ENCODE measurements around the gene WIF1.

The WIF1 gene

DNA sequence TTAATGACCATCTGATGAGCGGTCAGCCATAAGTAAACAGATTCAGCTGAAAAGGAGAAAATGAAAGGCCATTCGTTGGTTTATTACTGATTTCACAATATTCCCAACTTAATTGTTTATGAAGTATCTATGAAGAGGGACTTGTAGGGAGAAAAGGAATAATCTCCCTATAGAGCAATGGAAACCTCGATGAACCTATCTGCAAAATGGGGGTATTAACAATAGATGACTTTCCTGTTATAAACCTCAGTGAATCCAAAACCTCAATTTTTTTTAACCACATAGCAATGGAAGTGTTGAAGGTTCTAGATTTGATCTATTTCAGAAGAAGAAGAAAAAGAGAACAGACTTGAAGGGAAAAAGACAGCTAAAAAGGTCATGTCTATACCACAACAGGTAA lies 2.0 kb downstream of the WIF1 start:
- H3K27me3 ChIP-seq (ENCODE audit: insufficient read depth, low read length, poor library complexity): peaks cover 5% of the 10 kb centered on the region
- H2BK120ac ChIP-seq (ENCODE audit: low read depth, low read length): no peak overlapping the region
- DNase-seq: no peak
- H3K79me1 ChIP-seq (ENCODE audit: low read length): no peaks in the 10 kb centered on the region
- H4K5ac ChIP-seq (ENCODE audit: low read length): no peak overlapping the region
- no peak overlapping the region for H3K9ac ChIP-seq (ENCODE audit: low read length)
- no peak overlapping the region for H2AK5ac ChIP-seq (ENCODE audit: low read length)
- no peak overlapping the region for H3K4ac ChIP-seq (ENCODE audit: low read depth, low read length)
- H4K8ac ChIP-seq (ENCODE audit: low read depth, low read length): no peak overlapping the region
- no peak overlapping the region for H3K27ac ChIP-seq (ENCODE audit: low read depth, low read length)
- no peak overlapping the region for H2BK15ac ChIP-seq (replicated peaks; ENCODE audit: low read depth)
- WGBS (ENCODE audit: extremely low coverage, insufficient coverage, low lambda C conversion rate): no CpG with 5 or more reads among the region's 3 CpGs
- no peaks in the 10 kb centered on the region for H3K79me2 ChIP-seq (ENCODE audit: control insufficient read depth, insufficient read depth, low read length)
- no peak overlapping the region for H3K56ac ChIP-seq (ENCODE audit: low read length)
- H3K23ac ChIP-seq (ENCODE audit: low read length): no peak overlapping the region
- no peak overlapping the region for H2BK5ac ChIP-seq (ENCODE audit: low read length)
- H3K36me3 ChIP-seq (ENCODE audit: control insufficient read depth, insufficient read depth, low read length): no peaks in the 10 kb centered on the region
- no peak overlapping the region for H3K4me3 ChIP-seq (ENCODE audit: low read length)
- H3K4me2 ChIP-seq (ENCODE audit: low read length): no peak overlapping the region
- no peaks in the 10 kb centered on the region for H3K4me1 ChIP-seq (ENCODE audit: control insufficient read depth, low read depth, low read length)
- no peak overlapping the region for H3K18ac ChIP-seq (ENCODE audit: low read length)

DNA sequence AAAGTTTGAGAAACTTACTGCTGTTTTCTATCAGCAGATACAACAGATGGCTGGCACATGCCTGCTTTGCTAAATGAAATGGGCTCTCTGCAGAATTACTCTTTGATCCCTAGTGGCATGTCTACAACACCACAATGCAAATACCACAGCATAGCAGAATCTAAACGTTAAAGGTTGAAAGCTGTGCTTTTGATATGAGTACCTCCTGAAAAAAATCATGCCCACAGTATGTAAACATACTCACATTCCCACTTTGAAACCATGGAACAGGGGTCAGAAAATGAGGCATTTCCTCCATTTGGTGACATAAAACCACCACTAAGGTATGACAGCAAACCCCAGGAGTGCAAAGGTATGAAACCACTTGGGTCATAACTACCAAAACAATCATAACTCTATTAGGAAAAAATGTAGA lies 7.5 kb downstream of the WIF1 start:
- H3K18ac ChIP-seq (ENCODE audit: low read length): no peak overlapping the region
- H3K4me1 ChIP-seq (ENCODE audit: control insufficient read depth, low read depth, low read length): no peaks in the 10 kb centered on the region
- no peak overlapping the region for H3K9ac ChIP-seq (ENCODE audit: low read length)
- H2AK5ac ChIP-seq (ENCODE audit: low read length): no peak overlapping the region
- DNase-seq: no peak
- H4K8ac ChIP-seq (ENCODE audit: low read depth, low read length): no peak overlapping the region
- no peak overlapping the region for H3K4me2 ChIP-seq (ENCODE audit: low read length)
- no peaks in the 10 kb centered on the region for H3K79me1 ChIP-seq (ENCODE audit: low read length)
- H3K23ac ChIP-seq (ENCODE audit: low read length): no peak overlapping the region
- no peak overlapping the region for H4K5ac ChIP-seq (ENCODE audit: low read length)
- no peak overlapping the region for H3K4ac ChIP-seq (ENCODE audit: low read depth, low read length)
- no peaks in the 10 kb centered on the region for H3K79me2 ChIP-seq (ENCODE audit: control insufficient read depth, insufficient read depth, low read length)
- H3K27ac ChIP-seq (ENCODE audit: low read depth, low read length): no peak overlapping the region
- H3K27me3 ChIP-seq (ENCODE audit: insufficient read depth, low read length, poor library complexity): no peaks in the 10 kb centered on the region
- no CpG with 5 or more reads among the region's 1 CpG for WGBS (ENCODE audit: extremely low coverage, insufficient coverage, low lambda C conversion rate)
- no peak overlapping the region for H2BK5ac ChIP-seq (ENCODE audit: low read length)
- H3K4me3 ChIP-seq (ENCODE audit: low read length): no peak overlapping the region
- no peak overlapping the region for H3K56ac ChIP-seq (ENCODE audit: low read length)
- H2BK120ac ChIP-seq (ENCODE audit: low read depth, low read length): no peak overlapping the region
- no peak overlapping the region for H2BK15ac ChIP-seq (replicated peaks; ENCODE audit: low read depth)
- no peaks in the 10 kb centered on the region for H3K36me3 ChIP-seq (ENCODE audit: control insufficient read depth, insufficient read depth, low read length)

DNA sequence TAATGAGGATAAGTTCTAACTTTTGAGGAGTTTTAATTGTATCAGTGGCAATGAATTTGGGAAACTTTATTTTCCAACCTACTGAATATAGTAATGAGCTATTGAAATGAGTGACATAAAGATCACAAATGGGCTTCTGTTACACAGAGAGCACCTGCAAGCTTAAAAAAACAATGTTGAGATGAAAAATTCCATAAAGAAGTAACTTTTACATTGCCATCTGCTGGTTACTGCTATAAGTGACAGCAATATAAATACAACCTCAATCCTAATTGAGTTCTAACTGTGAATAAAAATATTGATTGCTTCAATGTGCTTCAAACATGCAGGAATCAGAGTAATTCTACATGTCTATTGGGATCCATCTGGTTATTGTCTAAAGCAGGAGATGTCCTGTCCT lies 14.2 kb downstream of the WIF1 start:
- Histone ChIP-seq H3K79me2 (ENCODE audit: control insufficient read depth, insufficient read depth, low read length) (no peaks in the 10 kb centered on the region), H3K79me1 (ENCODE audit: low read length) (no peaks in the 10 kb centered on the region), H3K18ac (ENCODE audit: low read length) (no peak overlapping the region), H2BK5ac (ENCODE audit: low read length) (no peak overlapping the region), H3K4me1 (ENCODE audit: control insufficient read depth, low read depth, low read length) (no peaks in the 10 kb centered on the region), H3K9ac (ENCODE audit: low read length) (no peak overlapping the region), H3K27me3 (ENCODE audit: insufficient read depth, low read length, poor library complexity) (no peaks in the 10 kb centered on the region), H3K4me2 (ENCODE audit: low read length) (no peak overlapping the region), H3K27ac (ENCODE audit: low read depth, low read length) (no peak overlapping the region), H2AK5ac (ENCODE audit: low read length) (no peak overlapping the region), H4K8ac (ENCODE audit: low read depth, low read length) (no peak overlapping the region), H3K4ac (ENCODE audit: low read depth, low read length) (no peak overlapping the region), H4K5ac (ENCODE audit: low read length) (no peak overlapping the region), H3K36me3 (ENCODE audit: control insufficient read depth, insufficient read depth, low read length) (no peaks in the 10 kb centered on the region), H3K23ac (ENCODE audit: low read length) (no peak overlapping the region), H3K56ac (ENCODE audit: low read length) (no peak overlapping the region), H2BK15ac (replicated peaks; ENCODE audit: low read depth) (no peak overlapping the region), H2BK120ac (ENCODE audit: low read depth, low read length) (no peak overlapping the region), H3K4me3 (ENCODE audit: low read length) (no peak overlapping the region)
- no peak for DNase-seq

DNA sequence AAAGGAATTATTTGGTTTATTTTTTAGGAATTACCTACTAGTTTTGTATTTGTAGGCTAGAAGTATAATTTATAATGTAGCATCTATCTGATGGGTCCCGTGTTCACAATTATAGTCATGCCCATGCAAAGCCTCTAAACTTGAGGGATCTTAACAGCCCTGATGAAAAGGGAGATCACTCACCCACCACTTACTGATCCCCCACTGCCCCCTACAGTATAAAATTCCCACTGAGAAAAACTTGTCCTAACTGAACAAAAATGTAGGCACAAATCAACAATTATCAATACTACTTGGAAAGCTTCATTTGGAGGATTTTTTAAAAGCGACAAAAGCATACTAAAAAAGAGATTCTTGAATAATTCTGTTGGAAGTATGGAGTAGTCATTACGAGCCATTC lies 21.0 kb downstream of the WIF1 start:
- no peak overlapping the region for H2AK5ac ChIP-seq (ENCODE audit: low read length)
- no peak overlapping the region for H2BK120ac ChIP-seq (ENCODE audit: low read depth, low read length)
- no peaks in the 10 kb centered on the region for H3K27me3 ChIP-seq (ENCODE audit: insufficient read depth, low read length, poor library complexity)
- H3K9ac ChIP-seq (ENCODE audit: low read length): no peak overlapping the region
- H4K5ac ChIP-seq (ENCODE audit: low read length): no peak overlapping the region
- H3K4ac ChIP-seq (ENCODE audit: low read depth, low read length): no peak overlapping the region
- H3K23ac ChIP-seq (ENCODE audit: low read length): no peak overlapping the region
- no peaks in the 10 kb centered on the region for H3K79me1 ChIP-seq (ENCODE audit: low read length)
- H3K36me3 ChIP-seq (ENCODE audit: control insufficient read depth, insufficient read depth, low read length): no peaks in the 10 kb centered on the region
- H3K4me1 ChIP-seq (ENCODE audit: control insufficient read depth, low read depth, low read length): no peaks in the 10 kb centered on the region
- H3K56ac ChIP-seq (ENCODE audit: low read length): no peak overlapping the region
- no peak overlapping the region for H3K27ac ChIP-seq (ENCODE audit: low read depth, low read length)
- H2BK5ac ChIP-seq (ENCODE audit: low read length): no peak overlapping the region
- H3K18ac ChIP-seq (ENCODE audit: low read length): no peak overlapping the region
- no peaks in the 10 kb centered on the region for H3K79me2 ChIP-seq (ENCODE audit: control insufficient read depth, insufficient read depth, low read length)
- no peak overlapping the region for H2BK15ac ChIP-seq (replicated peaks; ENCODE audit: low read depth)
- H4K8ac ChIP-seq (ENCODE audit: low read depth, low read length): no peak overlapping the region
- no CpG with 5 or more reads among the region's 3 CpGs for WGBS (ENCODE audit: extremely low coverage, insufficient coverage, low lambda C conversion rate)
- H3K4me2 ChIP-seq (ENCODE audit: low read length): no peak overlapping the region
- H3K4me3 ChIP-seq (ENCODE audit: low read length): no peak overlapping the region
- peak; percentile 42 for DNase-seq

DNA sequence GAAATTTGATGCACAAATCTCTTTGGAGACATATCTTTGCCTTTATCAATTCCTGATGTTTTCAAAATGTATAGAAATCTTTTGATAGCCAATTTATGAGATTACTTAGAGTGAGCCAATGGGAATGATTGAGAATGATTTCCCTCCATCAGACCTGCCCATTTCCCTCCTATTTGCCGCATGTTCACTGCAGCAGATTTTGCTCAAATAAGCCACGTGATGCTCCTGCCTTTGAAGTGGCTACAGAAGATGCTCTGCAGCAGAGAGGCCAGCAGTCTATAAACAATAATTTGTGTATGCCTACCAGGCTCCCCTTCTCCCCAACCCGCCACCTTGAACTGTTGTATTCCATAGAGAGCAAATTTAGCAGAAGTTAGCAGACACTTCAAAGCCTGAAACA lies 21.9 kb downstream of the WIF1 start:
- Histone ChIP-seq H3K4me2 (ENCODE audit: low read length) (no peak overlapping the region), H3K56ac (ENCODE audit: low read length) (no peak overlapping the region), H3K4me1 (ENCODE audit: control insufficient read depth, low read depth, low read length) (no peaks in the 10 kb centered on the region), H2BK15ac (replicated peaks; ENCODE audit: low read depth) (no peak overlapping the region), H3K27ac (ENCODE audit: low read depth, low read length) (no peak overlapping the region), H2BK120ac (ENCODE audit: low read depth, low read length) (no peak overlapping the region), H3K9ac (ENCODE audit: low read length) (no peak overlapping the region), H3K79me1 (ENCODE audit: low read length) (no peaks in the 10 kb centered on the region), H2AK5ac (ENCODE audit: low read length) (no peak overlapping the region), H4K8ac (ENCODE audit: low read depth, low read length) (no peak overlapping the region), H3K18ac (ENCODE audit: low read length) (no peak overlapping the region), H3K4me3 (ENCODE audit: low read length) (no peak overlapping the region), H4K5ac (ENCODE audit: low read length) (no peak overlapping the region), H3K79me2 (ENCODE audit: control insufficient read depth, insufficient read depth, low read length) (no peaks in the 10 kb centered on the region), H3K27me3 (ENCODE audit: insufficient read depth, low read length, poor library complexity) (no peaks in the 10 kb centered on the region), H3K4ac (ENCODE audit: low read depth, low read length) (no peak overlapping the region), H3K23ac (ENCODE audit: low read length) (no peak overlapping the region), H3K36me3 (ENCODE audit: control insufficient read depth, insufficient read depth, low read length) (no peaks in the 10 kb centered on the region), H2BK5ac (ENCODE audit: low read length) (no peak overlapping the region)
- WGBS (ENCODE audit: extremely low coverage, insufficient coverage, low lambda C conversion rate): no CpG with 5 or more reads among the region's 3 CpGs
- no peak for DNase-seq

DNA sequence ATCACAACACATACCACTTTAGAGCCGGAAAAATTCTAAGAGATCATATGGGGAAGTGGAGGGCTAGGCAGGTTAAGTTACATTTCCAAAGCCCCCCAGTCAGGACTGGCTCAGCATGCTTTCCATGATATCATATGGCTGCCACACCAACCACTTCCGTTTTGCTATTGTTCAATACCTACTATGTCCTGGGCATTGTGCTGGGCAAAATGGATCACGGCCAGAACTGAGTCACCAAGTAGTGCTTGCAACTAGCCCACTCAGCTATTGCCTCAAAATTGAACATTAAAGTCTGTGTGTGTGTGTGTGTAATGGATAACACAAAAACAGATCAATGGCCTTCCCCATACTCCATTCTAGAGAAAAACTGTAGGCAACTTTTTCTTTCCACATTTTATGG lies 22.7 kb downstream of the WIF1 start:
- H3K4me1 ChIP-seq (ENCODE audit: control insufficient read depth, low read depth, low read length): no peaks in the 10 kb centered on the region
- H3K18ac ChIP-seq (ENCODE audit: low read length): no peak overlapping the region
- H2AK5ac ChIP-seq (ENCODE audit: low read length): no peak overlapping the region
- WGBS (ENCODE audit: extremely low coverage, insufficient coverage, low lambda C conversion rate): no CpG with 5 or more reads among the region's 3 CpGs
- H2BK120ac ChIP-seq (ENCODE audit: low read depth, low read length): no peak overlapping the region
- no peaks in the 10 kb centered on the region for H3K79me1 ChIP-seq (ENCODE audit: low read length)
- no peak overlapping the region for H4K8ac ChIP-seq (ENCODE audit: low read depth, low read length)
- H3K4me3 ChIP-seq (ENCODE audit: low read length): no peak overlapping the region
- H3K4ac ChIP-seq (ENCODE audit: low read depth, low read length): no peak overlapping the region
- no peak overlapping the region for H3K4me2 ChIP-seq (ENCODE audit: low read length)
- no peak overlapping the region for H3K23ac ChIP-seq (ENCODE audit: low read length)
- H3K56ac ChIP-seq (ENCODE audit: low read length): no peak overlapping the region
- no peak overlapping the region for H3K9ac ChIP-seq (ENCODE audit: low read length)
- H4K5ac ChIP-seq (ENCODE audit: low read length): no peak overlapping the region
- H3K27me3 ChIP-seq (ENCODE audit: insufficient read depth, low read length, poor library complexity): no peaks in the 10 kb centered on the region
- H3K79me2 ChIP-seq (ENCODE audit: control insufficient read depth, insufficient read depth, low read length): no peaks in the 10 kb centered on the region
- no peak overlapping the region for H2BK15ac ChIP-seq (replicated peaks; ENCODE audit: low read depth)
- no peaks in the 10 kb centered on the region for H3K36me3 ChIP-seq (ENCODE audit: control insufficient read depth, insufficient read depth, low read length)
- no peak overlapping the region for H3K27ac ChIP-seq (ENCODE audit: low read depth, low read length)
- no peak for DNase-seq
- H2BK5ac ChIP-seq (ENCODE audit: low read length): no peak overlapping the region
